Mesenchymal stem cell (in vitro differentiated cells and primary cell): ENCODE results near the gene CTBP2.

Experiments
- DNase-seq: peaks from one replicate; pipeline ENCODE4 v3.0.0-alpha.2; 2013
- H2AFZ ChIP-seq: one replicate; pipeline ENCODE4 v1.6.1; 2013; ENCODE audit warnings: low read depth, mild to moderate bottlenecking, control low read depth, inconsistent platforms, low read length, moderate library complexity
- H2AK5ac ChIP-seq: 2 replicates; pipeline ENCODE4 v1.6.1; 2013; ENCODE audit warnings: low read length, moderate library complexity, mild to moderate bottlenecking, inconsistent platforms; ENCODE audit not compliant: severe bottlenecking
- H2BK120ac ChIP-seq: one replicate; pipeline ENCODE4 v1.6.1; 2013; ENCODE audit warnings: low read depth, mild to moderate bottlenecking, inconsistent platforms, low read length, moderate library complexity
- H2BK12ac ChIP-seq, 2 experiments: one replicate each; pipeline ENCODE4 v1.6.1; 2013; ENCODE audit warnings: inconsistent platforms in 2 of 2, low read length in 2 of 2, mild to moderate bottlenecking in 2 of 2, moderate library complexity in 2 of 2, control low read depth in 1 of 2
- H2BK15ac ChIP-seq: one replicate; pipeline ENCODE4 v1.6.1; 2013; ENCODE audit warnings: mild to moderate bottlenecking, low read depth, inconsistent platforms; ENCODE audit not compliant: poor library complexity, severe bottlenecking
- H2BK5ac ChIP-seq: 2 replicates; pipeline ENCODE4 v1.6.1; 2013; ENCODE audit warnings: low read depth, mild to moderate bottlenecking, low read length, control low read depth, inconsistent platforms; ENCODE audit not compliant: poor library complexity, severe bottlenecking
- H3K14ac ChIP-seq, 2 experiments: one replicate each; pipeline ENCODE4 v1.6.1; 2013; ENCODE audit warnings: inconsistent platforms in 2 of 2, low read length in 2 of 2, control low read depth in 1 of 2, mild to moderate bottlenecking in 1 of 2, moderate library complexity in 1 of 2
- H3K18ac ChIP-seq, 2 experiments: one replicate each; pipeline ENCODE4 v1.6.1; 2013; ENCODE audit warnings: inconsistent platforms in 2 of 2, low read length in 2 of 2, control low read depth in 1 of 2, low read depth in 1 of 2, mild to moderate bottlenecking in 1 of 2
- H3K23ac ChIP-seq, 2 experiments: one replicate each; pipeline ENCODE4 v1.6.1; 2013; ENCODE audit warnings: inconsistent platforms in 2 of 2, low read length in 2 of 2, mild to moderate bottlenecking in 2 of 2, moderate library complexity in 2 of 2, control low read depth in 1 of 2
- H3K27ac ChIP-seq: 2 replicates; pipeline ENCODE4 v1.5.1; 2013; ENCODE audit warnings: mild to moderate bottlenecking, moderate library complexity, low read length, control low read depth, inconsistent platforms; ENCODE audit not compliant: poor library complexity, severe bottlenecking
- H3K27me3 ChIP-seq, 2 experiments: 2 replicates each; pipeline versions ENCODE4 v1.6.1 to v1.7.0; 2013; ENCODE audit warnings: low read length in 2 of 2, mild to moderate bottlenecking in 2 of 2, moderate library complexity in 2 of 2, control low read depth in 1 of 2, inconsistent platforms in 1 of 2; ENCODE audit not compliant: control insufficient read depth in 1 of 2, insufficient read depth in 1 of 2
- H3K36me3 ChIP-seq, 2 experiments: 2 replicates each; pipeline versions ENCODE4 v1.6.1 to v1.7.0; 2013; ENCODE audit warnings: low read length in 2 of 2, control low read depth in 1 of 2, inconsistent platforms in 1 of 2, low read depth in 1 of 2, mild to moderate bottlenecking in 1 of 2; ENCODE audit not compliant: insufficient read depth in 2 of 2, control insufficient read depth in 1 of 2
- H3K4ac ChIP-seq, 2 experiments: one replicate each; pipeline ENCODE4 v1.6.1; 2013; ENCODE audit warnings: inconsistent platforms in 2 of 2, low read length in 2 of 2, mild to moderate bottlenecking in 2 of 2, moderate library complexity in 2 of 2, control low read depth in 1 of 2, low read depth in 1 of 2
- H3K4me1 ChIP-seq: 2 replicates; pipeline ENCODE4 v1.6.1; 2013; ENCODE audit warnings: low read depth, low read length, control low read depth; ENCODE audit not compliant: control insufficient read depth, insufficient read depth
- H3K4me2 ChIP-seq: 2 replicates; pipeline ENCODE4 v1.6.1; 2013; ENCODE audit warnings: low read length, mild to moderate bottlenecking, inconsistent platforms; ENCODE audit not compliant: poor library complexity, severe bottlenecking
- H3K4me3 ChIP-seq, 2 experiments: 2 replicates each; pipeline versions ENCODE4 v1.5.1 to v1.7.0; 2013; ENCODE audit warnings: low read length in 2 of 2, mild to moderate bottlenecking in 2 of 2, control low read depth in 1 of 2, low read depth in 1 of 2; ENCODE audit not compliant: insufficient read depth in 1 of 2
- H3K79me1 ChIP-seq: replicated peaks from 2 replicates; pipeline ENCODE4 v1.6.1; 2013; ENCODE audit warnings: mild to moderate bottlenecking, control low read depth, low read length, inconsistent platforms; ENCODE audit not compliant: poor library complexity, severe bottlenecking
- H3K9ac ChIP-seq: 2 replicates; pipeline ENCODE4 v1.7.0; 2013; ENCODE audit warnings: mild to moderate bottlenecking, low read length, moderate library complexity
- H3K9me3 ChIP-seq: 2 replicates; pipeline ENCODE4 v1.7.0; 2013; ENCODE audit warnings: mild to moderate bottlenecking, low read length; ENCODE audit not compliant: control insufficient read depth
- H4K8ac ChIP-seq: one replicate; pipeline ENCODE4 v1.6.1; 2013; ENCODE audit warnings: inconsistent platforms, mild to moderate bottlenecking, low read length, moderate library complexity
- H4K91ac ChIP-seq: one replicate; pipeline ENCODE4 v1.6.1; 2013; ENCODE audit warnings: mild to moderate bottlenecking, low read length, inconsistent platforms
- WGBS: methylation state at CpG from one replicate; pipeline ENCODE4 v1.1.7; 2013; ENCODE audit warnings: mixed read lengths; 5-methylcytosine and 5-hydroxymethylcytosine counted together

The CTBP2 gene

DNA sequence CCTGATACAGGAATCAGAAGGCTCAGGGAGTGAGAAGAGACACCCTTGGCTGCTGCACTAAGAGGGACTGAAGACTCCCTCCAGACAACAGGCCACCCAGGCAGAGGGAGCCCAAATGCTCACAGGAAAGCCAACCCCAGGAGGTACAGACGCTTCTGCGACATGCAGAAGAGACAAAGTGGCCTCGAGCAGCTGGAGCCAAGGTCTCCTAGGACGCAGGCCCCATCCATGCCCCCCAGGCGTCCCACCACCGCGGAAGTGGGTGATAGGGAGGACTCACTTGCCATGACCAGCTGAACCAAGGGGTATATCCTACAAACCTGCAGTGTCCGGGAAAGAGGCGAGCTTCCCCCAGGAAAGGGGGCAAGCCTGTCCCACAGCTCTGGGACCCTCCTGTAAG, 56.9 kb downstream of the CTBP2 start:
- Histone ChIP-seq H4K91ac (no peak overlapping the region), H3K14ac (peak overlapping the region in 1 of 2 experiments; percentile 68), H3K23ac (peak overlapping the region in 1 of 2 experiments; percentile 46), H2BK12ac (peak overlapping the region in 1 of 2 experiments; percentile 17), H2BK15ac (peak overlapping the region; percentile 45), H3K4me2 (no peak overlapping the region), H3K4me3 (no peak overlapping the region), H2BK120ac (no peak overlapping the region), H2AFZ (no peak overlapping the region), H3K27ac (no peak overlapping the region), H3K79me1 (peaks cover 43% of the 10 kb centered on the region), H2AK5ac (no peak overlapping the region), H3K36me3 (peaks cover 57% of the 10 kb centered on the region in 2 experiments), H3K4ac (peak overlapping the region; percentile 35 to 76), H3K9me3 (peaks cover 8% of the 10 kb centered on the region), H4K8ac (peak overlapping the region; percentile 10), H3K9ac (no peak overlapping the region), H3K18ac (peak overlapping the region; percentile 19 to 28), H3K4me1 (peaks cover 24% of the 10 kb centered on the region), H2BK5ac (no peak overlapping the region), H3K27me3 (no peaks in the 10 kb centered on the region)
- WGBS = 85% methylated on average over 9 of the region's 9 CpGs
- no peak for DNase-seq

DNA sequence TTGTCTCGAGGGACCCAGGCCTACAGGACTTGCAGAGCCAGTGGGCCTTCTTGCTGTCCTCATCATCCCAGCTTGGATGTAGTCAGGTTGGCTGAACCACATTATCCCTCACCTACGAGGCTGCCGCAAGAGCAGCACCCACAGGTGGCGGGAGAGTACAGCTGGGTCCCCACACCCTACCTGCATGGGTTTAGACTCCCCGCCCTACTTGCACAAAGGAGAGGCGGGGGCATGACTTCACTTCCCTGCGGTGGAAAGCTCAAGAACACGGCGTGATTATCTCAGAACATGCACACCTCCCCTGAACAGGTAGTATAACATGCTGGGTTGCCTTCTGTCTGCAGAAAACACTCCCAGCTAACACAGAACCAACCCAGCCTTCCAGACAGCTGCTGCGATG, 57.5 kb downstream of the CTBP2 start:
- Histone ChIP-seq H3K4ac (peak overlapping the region; percentile 20 to 45), H3K23ac (peak overlapping the region in 1 of 2 experiments; percentile 57), H2BK12ac (peak overlapping the region; percentile 33 to 56), H3K14ac (peak overlapping the region in 1 of 2 experiments; percentile 45), H3K27ac (no peak overlapping the region), H3K4me2 (no peak overlapping the region), H4K91ac (peak overlapping the region; percentile 74), H2BK120ac (no peak overlapping the region), H2AK5ac (no peak overlapping the region), H2BK15ac (peak overlapping the region; percentile 38), H3K4me3 (no peak overlapping the region), H3K36me3 (peaks cover 51 to 60% of the 10 kb centered on the region in 2 experiments), H3K9ac (no peak overlapping the region), H4K8ac (peak overlapping the region; percentile 66), H3K18ac (peak overlapping the region; percentile 46 to 81), H3K27me3 (no peaks in the 10 kb centered on the region), H3K79me1 (peaks cover 45% of the 10 kb centered on the region), H2AFZ (no peak overlapping the region), H3K4me1 (peaks cover 24% of the 10 kb centered on the region), H2BK5ac (no peak overlapping the region), H3K9me3 (peaks cover 2% of the 10 kb centered on the region)
- WGBS = 93% methylated on average over 10 of the region's 10 CpGs
- DNase-seq = no peak

DNA sequence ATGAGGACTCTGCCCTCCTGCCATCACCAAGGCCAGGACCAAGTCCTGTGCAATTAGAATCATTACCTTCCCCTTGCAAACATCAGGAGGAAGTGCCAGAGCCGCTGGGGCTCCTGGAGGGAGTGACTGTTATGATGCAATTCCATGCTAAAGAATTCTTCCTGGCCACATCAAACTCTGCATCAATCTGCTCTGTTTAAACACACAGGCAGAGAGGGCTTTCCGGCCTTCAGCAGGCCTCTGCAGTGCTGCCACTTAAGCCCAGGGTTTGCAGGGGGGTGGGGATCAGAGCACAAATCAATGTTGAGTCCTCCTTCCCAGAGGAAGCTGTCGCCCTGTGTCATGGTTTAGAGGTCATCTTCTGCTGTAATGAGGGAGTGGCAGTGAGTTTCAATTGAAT, 58.1 kb downstream of the CTBP2 start:
- no peak overlapping the region for H3K4me2 ChIP-seq
- no peak overlapping the region for H3K14ac ChIP-seq
- H4K8ac ChIP-seq = peak overlapping the region; percentile 50
- no peak overlapping the region for H3K4me3 ChIP-seq
- H3K4me1 ChIP-seq = peaks cover 24% of the 10 kb centered on the region
- H3K4ac ChIP-seq = peak overlapping the region in 1 of 2 experiments; percentile 61
- H2BK12ac ChIP-seq = peak overlapping the region in 1 of 2 experiments; percentile 3
- peak overlapping the region in 1 of 2 experiments; percentile 81 for H3K18ac ChIP-seq
- H2BK120ac ChIP-seq = no peak overlapping the region
- H2BK15ac ChIP-seq = no peak overlapping the region
- no peaks in the 10 kb centered on the region for H3K9me3 ChIP-seq
- H3K27ac ChIP-seq = no peak overlapping the region
- H3K36me3 ChIP-seq = peaks cover 49 to 61% of the 10 kb centered on the region in 2 experiments
- H3K27me3 ChIP-seq = no peaks in the 10 kb centered on the region
- 3% methylated on average over 3 of the region's 3 CpGs for WGBS
- no peak overlapping the region for H2AK5ac ChIP-seq
- no peak overlapping the region for H4K91ac ChIP-seq
- DNase-seq = peak; percentile 89
- H3K79me1 ChIP-seq = peaks cover 45% of the 10 kb centered on the region
- H3K9ac ChIP-seq = no peak overlapping the region
- H2AFZ ChIP-seq = no peak overlapping the region
- no peak overlapping the region for H2BK5ac ChIP-seq
- H3K23ac ChIP-seq = no peak overlapping the region

DNA sequence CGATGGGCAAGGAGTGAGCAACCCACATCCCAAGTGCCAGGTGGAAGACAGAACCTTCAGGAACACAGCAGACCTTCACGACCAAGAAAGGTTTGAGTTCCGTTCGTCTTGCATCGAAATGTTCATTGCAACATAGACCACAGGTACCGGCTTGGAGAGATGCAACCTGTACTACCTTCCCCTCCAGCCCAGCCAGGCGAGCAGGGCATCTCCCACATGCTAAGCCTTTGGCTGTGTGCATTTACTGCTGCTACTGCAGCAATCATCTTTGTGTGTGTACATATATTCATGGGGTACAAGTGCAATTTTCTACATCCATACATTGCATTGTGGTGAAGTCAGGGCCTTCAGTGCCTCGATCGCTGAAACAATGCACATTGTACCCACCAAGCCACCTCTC, 58.8 kb downstream of the CTBP2 start:
- no peak overlapping the region for H3K9ac ChIP-seq
- peak overlapping the region in 1 of 2 experiments; percentile 61 for H3K4ac ChIP-seq
- 98% methylated on average over 9 of the region's 9 CpGs for WGBS
- no peak overlapping the region for H2BK15ac ChIP-seq
- no peak overlapping the region for H2BK120ac ChIP-seq
- H2AK5ac ChIP-seq = no peak overlapping the region
- peak overlapping the region in 1 of 2 experiments; percentile 35 for H3K14ac ChIP-seq
- H3K4me2 ChIP-seq = no peak overlapping the region
- peaks cover 42% of the 10 kb centered on the region for H3K79me1 ChIP-seq
- peaks cover 42 to 55% of the 10 kb centered on the region in 2 experiments for H3K36me3 ChIP-seq
- peak overlapping the region; percentile 4 for H4K91ac ChIP-seq
- H3K4me3 ChIP-seq = no peak overlapping the region
- H3K4me1 ChIP-seq = peaks cover 24% of the 10 kb centered on the region
- no peaks in the 10 kb centered on the region for H3K27me3 ChIP-seq
- H2AFZ ChIP-seq = no peak overlapping the region
- peak overlapping the region; percentile 3 to 14 for H2BK12ac ChIP-seq
- DNase-seq = no peak
- no peak overlapping the region for H3K23ac ChIP-seq
- no peak overlapping the region for H3K27ac ChIP-seq
- H4K8ac ChIP-seq = no peak overlapping the region
- H2BK5ac ChIP-seq = no peak overlapping the region
- H3K9me3 ChIP-seq = no peaks in the 10 kb centered on the region
- peak overlapping the region; percentile 23 to 80 for H3K18ac ChIP-seq
